Measurements from ENCODE around the gene ZFAND6. TPM values are rescaled to one million over a fixed set of nuclear protein-coding genes. Genes with fewer than 3 reads are reported as not detected.
"Not testable (repeated sequence)": the region's sequence is repeated elsewhere in the genome, so short reads cannot be mapped to it uniquely, and the experiment has no call there.

The ZFAND6 gene
- total and polyA plus RNA-seq, 8 donors, result 71.0 to 137 (median 117) TPM

- peak; percentile 87 for ATAC-seq
- Histone ChIP-seq H3K4me1 (peaks cover 9 to 43% of the 10 kb centered on the region in 2 donors), H3K27ac (peak overlapping the region; percentile 73), H3K36me3 (no peaks in the 10 kb centered on the region), H3K9me3 (no peaks in the 10 kb centered on the region), H3K4me3 (peak overlapping the region; percentile 48 to 65), H3K27me3 (no peaks in the 10 kb centered on the region)
- DNase-seq, result peak; percentile 84 to 99 (median 97)
- intact Hi-C loops (cut with DNase I), result no loop called here
- no peak for TF ChIP-seq CTCF (IDR thresholded peaks at IDR 0.05)
Measured at GRCh38 chr15:80152180-80152895, 92.9 kb downstream of the ZFAND6 start.

GRCh38 chr15:80152896-80153876 is 93.7 kb downstream of the ZFAND6 start, which contains the start of gene FAH:
TSS of gene FAH (plus strand) at chr15:80152999. CDS start at chr15:80153055, 56 bp downstream.
- H3K27ac ChIP-seq, result peak within 1 kb of the TSS; percentile 73
- TF ChIP-seq CTCF (IDR thresholded peaks at IDR 0.05), result no peak
- ATAC-seq, result peak; percentile 77
- intact Hi-C loops (cut with DNase I), result no loop called here
- H3K9me3 ChIP-seq, result no peaks in the 10 kb centered on the region
- DNase-seq, result peak in 1 of 4 donors; percentile 54
- H3K27me3 ChIP-seq, result no peaks in the 10 kb centered on the region
- peak within 1 kb of the TSS; percentile 48 to 65 for H3K4me3 ChIP-seq
- H3K4me1 ChIP-seq, result peaks cover 9 to 43% of the 10 kb centered on the region in 2 donors
- no peaks in the 10 kb centered on the region for H3K36me3 ChIP-seq

GRCh38 chr15:80153900-80154299 is 94.4 kb downstream of the ZFAND6 start:
- Histone ChIP-seq H3K36me3 (no peaks in the 10 kb centered on the region), H3K4me1 (peaks cover 9 to 43% of the 10 kb centered on the region in 2 donors), H3K4me3 (peak overlapping the region in 1 of 2 donors; percentile 65), H3K27ac (peak overlapping the region; percentile 73), H3K27me3 (no peaks in the 10 kb centered on the region), H3K9me3 (no peaks in the 10 kb centered on the region)
- ATAC-seq (no peak), DNase-seq (no peak)
- intact Hi-C loops (cut with DNase I), result no loop called here
- TF ChIP-seq CTCF (IDR thresholded peaks at IDR 0.05), result no peak

GRCh38 chr15:80154336-80154735 is 94.9 kb downstream of the ZFAND6 start:
- TF ChIP-seq CTCF (IDR thresholded peaks at IDR 0.05), result no peak
- H3K4me3 ChIP-seq, result peak overlapping the region in 1 of 2 donors; percentile 65
- no peaks in the 10 kb centered on the region for H3K9me3 ChIP-seq
- peaks cover 9 to 45% of the 10 kb centered on the region in 2 donors for H3K4me1 ChIP-seq
- no peaks in the 10 kb centered on the region for H3K36me3 ChIP-seq
- DNase-seq (peak in 1 of 4 donors; percentile 60), ATAC-seq (peak; percentile 10)
- H3K27me3 ChIP-seq, result no peaks in the 10 kb centered on the region
- H3K27ac ChIP-seq, result no peak overlapping the region
- intact Hi-C loops (cut with DNase I), result no loop called here

- Histone ChIP-seq H3K27me3 (no peaks in the 10 kb centered on the region), H3K9me3 (no peaks in the 10 kb centered on the region), H3K4me1 (peaks cover 12 to 51% of the 10 kb centered on the region in 2 donors), H3K27ac (peak overlapping the region; percentile 5 to 33), H3K4me3 (no peak overlapping the region), H3K36me3 (peaks cover 0 to 5% of the 10 kb centered on the region in 2 donors)
- intact Hi-C loops (cut with DNase I), result no loop called here
- no peak for TF ChIP-seq CTCF (IDR thresholded peaks at IDR 0.05)
- no peak for ATAC-seq
- DNase-seq, result no peak
Measured at GRCh38 chr15:80155001-80155377, 95.5 kb downstream of the ZFAND6 start.

GRCh38 chr15:80155378-80156175 is 96.1 kb downstream of the ZFAND6 start:
- Histone ChIP-seq H3K4me1 (peaks cover 17 to 57% of the 10 kb centered on the region in 2 donors), H3K27ac (peak overlapping the region in 1 of 2 donors; percentile 33)
- intact Hi-C loops (cut with DNase I); H3K36me3 ChIP-seq; H3K4me3 ChIP-seq; ATAC-seq; H3K9me3 ChIP-seq; H3K27me3 ChIP-seq: not testable (repeated sequence)
- peak in 1 of 4 donors; percentile 83 for DNase-seq

Measured in left lung (tissue), 10 donors.